ENCODE results near the gene EXOC4.

Gene EXOC4

GRCh38 chr7:133650487-133651300, 397.8 kb downstream of the EXOC4 start:
- CTCF ChIA-PET = no interaction called here
- DNase-seq (ENCODE audit: low spot score) = no peak

GRCh38 chr7:133652547-133652946, 399.7 kb downstream of the EXOC4 start:
- H3K27ac ChIP-seq = no peak overlapping the region
- ChIA-PET POLR2A (ENCODE audit: low non-redundant PET) (no interaction called here), CTCF (interaction anchor here (0.6 kb wide), 1 partner anchor 315 kb away, joined by 6 read pairs; no protein-coding TSS in a partner anchor)
- no peak for TF ChIP-seq CTCF (conservative IDR thresholded peaks at IDR 0.05; ENCODE audit: low read depth)
- no peak for DNase-seq (ENCODE audit: low spot score)

More at GRCh38 chr7:133650487-133651300, 397.8 kb downstream of the EXOC4 start:
- POLR2A ChIA-PET (ENCODE audit: low non-redundant PET) = no interaction called here
- no peak for TF ChIP-seq CTCF (conservative IDR thresholded peaks at IDR 0.05; ENCODE audit: low read depth)
- H3K27ac ChIP-seq = no peak overlapping the region

DNA sequence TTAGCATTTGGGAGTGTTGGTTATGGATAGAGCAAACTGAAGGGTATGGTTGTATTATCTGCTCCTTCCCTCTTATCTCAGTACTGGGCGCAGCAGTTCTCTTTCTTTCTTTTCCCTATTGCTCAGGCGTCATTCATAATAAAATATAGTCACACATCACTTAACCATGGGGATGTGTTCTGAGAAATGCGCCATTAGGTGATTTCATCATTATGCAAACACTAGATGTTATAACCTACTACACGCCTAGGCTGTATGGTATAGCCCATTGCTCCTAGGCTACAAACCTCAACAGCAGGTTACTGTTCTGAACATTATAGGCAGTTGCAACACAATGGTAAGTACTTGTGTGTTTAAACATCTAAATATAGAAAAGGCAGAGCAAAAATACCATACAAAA, 401.7 kb downstream of the EXOC4 start:
- ChIA-PET CTCF (no interaction called here), POLR2A (ENCODE audit: low non-redundant PET) (no interaction called here)
- no peak for TF ChIP-seq CTCF (conservative IDR thresholded peaks at IDR 0.05; ENCODE audit: low read depth)
- no peak overlapping the region for H3K27ac ChIP-seq
- DNase-seq (ENCODE audit: low spot score) = no peak

- ChIA-PET CTCF (no interaction called here), POLR2A (ENCODE audit: low non-redundant PET) (no interaction called here)
- no peak for TF ChIP-seq CTCF (conservative IDR thresholded peaks at IDR 0.05; ENCODE audit: low read depth)
- no peak overlapping the region for H3K27ac ChIP-seq
- no peak for DNase-seq (ENCODE audit: low spot score)
Observed at GRCh38 chr7:133662276-133662675, 409.4 kb downstream of the EXOC4 start.

- H3K27ac ChIP-seq = no peak overlapping the region
- DNase-seq (ENCODE audit: low spot score) = no peak
- CTCF ChIA-PET = no interaction called here
- TF ChIP-seq CTCF (conservative IDR thresholded peaks at IDR 0.05; ENCODE audit: low read depth) = no peak
- POLR2A ChIA-PET (ENCODE audit: low non-redundant PET) = no interaction called here
Observed at GRCh38 chr7:133662830-133663229, 410.0 kb downstream of the EXOC4 start.

DNA sequence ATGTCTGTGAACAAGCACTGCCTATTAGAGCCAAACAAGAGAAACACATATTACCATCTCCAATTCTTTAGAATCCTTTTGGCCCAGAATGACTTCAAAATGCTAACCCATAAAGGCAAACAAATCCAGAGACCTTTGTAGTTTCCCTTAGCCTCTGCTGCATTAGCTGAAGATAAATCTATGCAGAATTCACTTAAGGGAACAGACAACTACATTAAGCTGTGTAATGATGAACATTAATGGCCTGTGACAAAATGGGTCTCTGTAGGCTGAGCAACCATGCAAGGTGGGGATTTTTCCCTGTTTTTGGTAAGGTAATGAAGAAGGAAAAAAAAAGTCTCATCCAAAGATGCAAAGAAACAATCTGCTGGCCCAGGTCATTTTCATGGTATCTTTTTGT, 411.6 kb downstream of the EXOC4 start:
- TF ChIP-seq CTCF (conservative IDR thresholded peaks at IDR 0.05; ENCODE audit: low read depth) = no peak
- DNase-seq (ENCODE audit: low spot score) = no peak
- ChIA-PET POLR2A (ENCODE audit: low non-redundant PET) (no interaction called here), CTCF (no interaction called here)
- no peak overlapping the region for H3K27ac ChIP-seq

Measured in RWPE1 (cell line).